ENCODE measurements around the gene CFLAR.

- no peak for TF ChIP-seq CTCF (IDR thresholded peaks at IDR 0.05; ENCODE audit: low read depth, low read length, poor library complexity, severe bottlenecking)
- no peak for TF ChIP-seq EZH2phosphoT487 (IDR thresholded peaks at IDR 0.05; ENCODE audit: borderline replicate concordance, low read length)
These were observed 33.3 kb downstream of the CFLAR start for GRCh38 chr2:201149064-201149820.

Data from DOHH2 (cell line).